NCI-H1417 treated with DMSO at 0.1 percent for 48 hours (cell line): ENCODE results near the gene ALKBH3.

Experiments used
- DNase-seq: peaks from one replicate; lab custom pipeline; 2025; lab: John Stamatoyannopoulos, UW

The ALKBH3 gene

DNA sequence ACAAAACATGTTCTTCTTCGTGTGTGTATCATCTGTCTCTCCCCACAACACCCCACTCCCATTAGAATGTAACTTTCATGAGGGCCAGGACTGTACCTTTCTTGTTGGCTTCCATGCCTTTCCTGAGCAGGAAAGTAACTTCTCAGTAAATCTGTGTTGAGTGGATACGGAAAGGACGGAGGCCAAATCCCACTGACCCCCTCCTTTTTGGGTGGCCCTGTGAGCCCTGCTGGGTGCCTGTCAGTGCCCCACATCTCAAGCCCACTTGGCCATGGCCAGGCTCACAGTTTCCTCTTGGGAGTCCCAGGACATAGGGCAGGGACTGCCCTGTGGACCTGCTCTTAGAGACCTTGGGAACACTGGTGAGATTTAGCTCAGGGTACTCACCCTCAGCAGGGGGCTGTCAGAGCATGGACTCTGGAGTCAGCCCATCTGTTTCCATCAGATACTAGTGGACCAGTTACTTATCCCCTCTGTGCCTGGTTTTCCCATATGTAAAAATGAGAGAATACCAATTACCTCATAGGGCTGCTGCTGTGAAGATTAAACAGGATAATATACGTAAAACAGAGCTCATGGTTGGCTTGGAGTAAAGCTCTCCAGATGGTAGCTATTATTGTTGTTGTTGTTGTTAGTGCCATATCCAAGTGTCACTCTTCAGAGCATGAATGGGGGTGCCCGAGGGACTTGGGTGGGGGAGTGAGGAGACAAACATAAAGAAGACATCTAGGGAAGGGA, 60.8 kb downstream of the ALKBH3 start:
- DNase-seq, result no peak

DNA sequence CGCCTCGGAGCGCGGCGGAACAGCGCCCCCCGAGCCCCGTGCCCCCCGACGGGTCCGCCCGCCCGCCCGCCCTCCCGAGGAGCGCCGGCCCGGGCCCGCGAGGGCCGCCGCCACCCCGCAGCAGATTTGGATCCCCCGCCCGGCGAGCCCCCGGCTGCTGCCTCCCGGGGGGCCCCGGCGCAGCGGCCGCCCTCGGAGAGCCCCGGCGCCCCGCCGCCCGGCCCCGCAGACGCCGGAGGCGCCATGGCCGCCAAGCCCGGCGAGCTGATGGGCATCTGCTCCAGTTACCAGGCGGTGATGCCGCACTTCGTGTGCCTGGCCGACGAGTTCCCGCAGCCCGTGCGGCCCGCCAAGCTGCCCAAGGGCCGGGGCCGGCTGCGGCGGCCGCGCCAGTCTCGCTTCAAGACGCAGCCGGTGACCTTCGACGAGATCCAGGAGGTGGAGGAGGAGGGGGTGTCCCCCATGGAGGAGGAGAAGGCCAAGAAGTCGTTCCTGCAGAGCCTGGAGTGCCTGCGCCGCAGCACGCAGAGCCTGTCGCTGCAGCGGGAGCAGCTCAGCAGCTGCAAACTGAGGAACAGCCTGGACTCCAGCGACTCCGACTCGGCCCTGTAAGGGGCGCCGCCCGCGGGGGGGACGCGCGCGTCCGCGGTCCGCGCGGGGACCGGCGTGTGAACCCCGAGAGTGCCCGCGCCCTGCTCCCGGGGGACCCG, 62.2 kb downstream of the ALKBH3 start:
- no peak for DNase-seq

GRCh38 chr11:43943372-43943930, 62.8 kb downstream of the ALKBH3 start:
- DNase-seq, result no peak

- no peak for DNase-seq
Measured at GRCh38 chr11:43943931-43944751, 63.5 kb downstream of the ALKBH3 start.

DNA sequence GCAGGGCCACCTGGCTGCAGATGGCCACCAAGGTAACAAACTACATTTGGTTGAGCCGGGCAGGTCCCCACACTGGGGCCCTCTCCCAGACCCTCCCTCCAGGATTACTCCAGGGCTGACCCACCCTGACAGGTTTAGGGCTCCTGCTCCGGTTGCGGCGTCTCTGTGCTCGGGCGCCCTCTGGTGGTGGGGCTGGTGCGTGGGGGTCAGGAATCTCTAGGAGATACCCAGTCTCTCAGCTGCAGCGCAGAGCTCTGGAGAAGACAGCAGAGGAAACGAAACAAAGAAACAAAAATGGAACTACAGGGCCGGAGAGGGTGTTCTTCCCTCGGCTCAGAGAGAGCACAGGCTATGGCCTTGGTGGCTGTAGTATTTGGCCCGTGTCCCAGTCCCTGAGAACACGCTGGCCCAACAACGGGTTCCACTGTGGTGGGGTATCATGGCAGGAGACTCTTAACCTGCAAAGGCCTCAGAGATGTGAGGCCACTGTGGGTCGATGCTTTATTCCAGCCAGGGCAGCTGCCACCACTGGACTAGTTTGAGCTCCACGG, 64.2 kb downstream of the ALKBH3 start:
- no peak for DNase-seq

DNA sequence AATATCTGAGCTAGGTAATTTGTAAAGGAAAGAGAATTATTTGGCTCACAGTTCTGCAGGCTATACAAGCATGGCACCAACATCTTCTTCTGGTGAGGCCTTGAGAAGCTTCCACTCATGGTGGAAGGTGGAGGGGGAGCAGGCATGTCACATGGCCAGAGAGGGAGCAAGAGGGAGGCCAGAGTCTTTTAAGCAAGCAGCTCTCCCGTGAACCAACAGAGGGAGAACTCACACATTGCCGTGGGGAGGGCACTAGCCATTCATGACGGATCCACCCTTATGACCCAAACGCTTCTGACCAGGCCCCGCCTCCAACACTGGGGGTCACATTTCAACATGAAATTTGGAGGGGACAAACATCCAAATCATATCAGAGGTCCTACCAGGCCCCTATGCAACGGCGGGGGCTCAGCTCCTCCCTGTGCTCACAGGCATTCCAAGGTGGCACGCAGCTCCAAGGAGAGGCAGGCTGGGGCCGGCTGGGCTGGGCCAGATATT, 66.4 kb downstream of the ALKBH3 start:
- no peak for DNase-seq

GRCh38 chr11:43947815-43948214, 67.2 kb downstream of the ALKBH3 start:
- no peak for DNase-seq

DNA sequence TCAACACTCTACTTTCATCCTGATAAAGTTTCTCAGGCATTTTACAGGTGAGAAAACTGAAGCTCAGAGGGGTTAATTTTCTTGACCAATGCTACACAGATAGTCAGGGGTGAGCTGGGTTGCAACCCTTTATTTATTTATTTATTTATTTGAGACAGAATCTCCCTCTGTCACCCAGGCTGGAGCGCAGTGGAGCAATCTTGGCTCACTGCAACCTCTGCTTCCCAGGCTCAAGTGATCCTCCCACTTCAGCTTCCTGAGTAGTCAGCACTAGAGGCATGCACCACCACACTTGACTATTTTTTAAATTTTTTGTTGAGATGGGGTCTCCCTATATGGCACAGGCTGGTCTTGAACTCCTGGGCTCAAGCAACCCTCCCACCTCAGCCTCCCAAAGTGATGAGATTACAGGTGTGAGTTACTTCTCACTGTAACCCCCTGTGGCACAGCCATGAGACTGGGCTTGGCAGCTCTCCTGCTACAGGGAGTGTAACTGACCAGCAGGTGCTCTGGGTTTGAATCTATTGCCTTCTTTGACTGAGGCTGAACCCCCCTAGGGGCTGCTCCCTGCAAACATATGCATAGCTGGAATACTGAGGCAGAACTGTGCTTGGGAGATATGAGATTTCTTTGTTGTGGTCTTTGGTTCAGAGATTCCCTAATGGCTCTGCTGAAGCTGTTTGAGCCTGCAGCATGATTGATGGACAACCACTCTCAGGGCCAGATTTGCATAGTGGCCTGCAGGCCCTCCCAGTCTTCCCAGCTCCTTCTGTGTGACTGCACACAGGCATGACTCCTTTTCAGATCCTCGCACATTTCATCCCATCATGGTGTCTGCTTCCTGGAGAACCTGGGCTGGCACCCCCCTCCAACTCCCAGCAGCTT, 68.0 kb downstream of the ALKBH3 start:
- DNase-seq, result no peak

GRCh38 chr11:43950311-43950855, 69.8 kb downstream of the ALKBH3 start:
- no peak for DNase-seq

DNA sequence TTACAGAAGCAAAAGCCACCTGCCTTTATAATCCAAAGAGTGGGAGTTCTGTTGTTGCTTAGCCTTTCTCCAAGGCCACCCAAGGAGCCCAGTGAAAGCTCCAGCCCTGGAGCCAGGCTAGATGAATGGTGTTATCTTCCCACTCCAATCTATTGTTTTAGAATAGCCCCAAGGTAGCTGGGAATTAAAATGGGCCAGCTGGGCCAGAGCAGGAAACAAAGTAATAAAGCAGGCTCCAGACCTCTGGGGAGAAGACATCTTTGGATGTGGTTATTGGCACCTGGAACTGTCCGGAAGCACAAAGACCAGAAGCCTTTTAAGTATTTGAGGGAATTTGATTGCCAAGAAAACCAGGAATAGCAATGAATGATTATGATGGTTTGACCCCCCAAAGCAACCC, 70.6 kb downstream of the ALKBH3 start:
- DNase-seq, result no peak

DNA sequence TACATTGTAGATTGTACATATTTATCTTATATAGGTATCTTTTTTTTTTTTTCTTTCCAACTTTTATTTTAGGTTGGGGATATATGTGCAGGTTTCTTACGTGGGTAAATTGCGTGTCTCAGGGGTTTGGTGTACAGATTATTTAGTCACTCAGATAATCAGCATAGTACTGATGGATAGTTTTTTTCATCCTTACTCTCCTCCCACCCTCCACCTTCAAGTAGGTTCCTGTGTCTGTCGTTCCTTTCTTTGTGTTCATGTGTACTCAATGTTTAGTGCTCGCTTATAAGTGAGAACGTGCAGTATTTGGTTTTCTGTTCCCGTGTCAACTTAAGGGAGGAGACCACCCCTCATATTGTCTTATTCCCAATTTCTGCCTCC, 71.4 kb downstream of the ALKBH3 start:
- DNase-seq, result no peak

DNA sequence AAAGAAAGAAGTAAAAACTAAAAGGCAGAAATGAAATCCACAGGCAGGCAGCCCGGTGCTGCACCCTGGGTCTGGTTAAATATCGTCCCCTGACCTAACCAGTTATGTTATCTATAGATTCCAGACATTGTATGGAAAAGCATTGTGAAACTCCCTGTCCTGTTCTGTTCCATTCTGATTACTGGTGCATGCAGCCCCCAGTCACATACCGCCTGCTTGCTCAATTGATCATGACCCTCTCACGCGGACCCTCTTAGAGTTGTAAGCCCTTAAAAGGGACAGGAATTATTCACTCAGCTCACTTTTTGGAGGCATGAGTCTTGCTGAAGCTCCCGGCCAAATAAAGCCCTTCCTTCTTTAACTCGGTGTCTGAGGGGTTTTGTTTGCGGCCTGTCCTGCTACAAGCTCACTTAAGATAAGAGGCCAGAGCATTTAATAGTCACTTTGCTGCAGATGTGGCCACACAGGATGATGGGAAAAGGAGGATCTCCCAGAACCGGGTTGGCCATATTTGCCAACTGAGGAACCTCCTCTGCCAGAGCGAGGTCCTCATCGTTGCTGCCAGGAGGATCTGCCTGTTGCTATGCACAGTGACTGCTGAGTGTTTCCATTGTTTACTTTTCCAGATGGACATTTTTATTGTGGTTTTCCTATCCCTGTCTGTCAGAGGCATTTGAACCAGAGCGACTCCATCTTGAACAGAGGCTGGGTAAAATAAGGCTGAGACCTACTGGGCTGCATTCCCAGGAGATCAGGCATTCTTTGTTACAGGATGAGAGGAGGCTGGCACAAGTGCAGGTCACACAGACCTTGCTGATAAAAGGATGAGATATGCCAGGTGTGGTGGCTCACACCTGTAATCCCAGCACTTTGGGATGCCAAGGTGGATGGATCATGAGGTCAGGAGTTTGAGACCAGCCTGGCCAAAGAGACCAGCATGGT, 72.0 kb downstream of the ALKBH3 start:
- DNase-seq, result no peak

- DNase-seq, result no peak
Measured at GRCh38 chr11:43953521-43953920, 72.9 kb downstream of the ALKBH3 start.

GRCh38 chr11:43954241-43954640, 73.6 kb downstream of the ALKBH3 start:
- DNase-seq, result no peak

- DNase-seq, result no peak
Measured at GRCh38 chr11:43955381-43956118, 74.9 kb downstream of the ALKBH3 start.

DNA sequence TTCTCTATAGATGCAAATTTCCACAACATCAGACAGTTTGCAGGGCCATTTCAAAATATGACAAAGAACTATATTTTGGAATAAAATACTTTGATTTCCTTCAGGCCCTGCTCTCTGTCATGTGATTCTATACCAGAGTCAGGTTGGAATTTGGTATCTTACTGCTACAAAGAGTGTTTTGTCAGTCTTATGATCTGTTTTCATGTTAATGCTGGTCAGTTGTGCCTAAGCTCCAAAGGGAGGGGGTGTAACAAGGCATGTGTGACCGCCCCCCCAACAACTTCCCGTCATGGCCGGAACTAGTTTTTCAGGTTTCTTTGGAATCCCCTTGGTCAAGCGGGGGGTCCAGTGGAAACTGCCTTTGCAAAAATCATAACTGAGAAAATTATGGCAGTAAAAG, 76.9 kb downstream of the ALKBH3 start:
- no peak for DNase-seq

- DNase-seq, result no peak
Measured at GRCh38 chr11:43959321-43959995, 78.8 kb downstream of the ALKBH3 start.
